ENCODE results near the gene WFS1.

- no peak for TF ChIP-seq POLR2A (IDR thresholded peaks at IDR 0.05)
- no peak for TF ChIP-seq POLR2AphosphoS5 (IDR thresholded peaks at IDR 0.05)
Observed at GRCh38 chr4:6280365-6280996, 10.8 kb downstream of the WFS1 start.
